Hematopoietic multipotent progenitor cell treated with erythropoietin and hydrocortisone succinate and interleukin-3 and kit ligand, for 4 days (in vitro differentiated cells): Measurements from ENCODE around the gene PTER.

Experiments used
- DNase-seq: peaks from one replicate; pipeline ENCODE4 v3.0.0-alpha.2; 2015

Gene PTER

DNA sequence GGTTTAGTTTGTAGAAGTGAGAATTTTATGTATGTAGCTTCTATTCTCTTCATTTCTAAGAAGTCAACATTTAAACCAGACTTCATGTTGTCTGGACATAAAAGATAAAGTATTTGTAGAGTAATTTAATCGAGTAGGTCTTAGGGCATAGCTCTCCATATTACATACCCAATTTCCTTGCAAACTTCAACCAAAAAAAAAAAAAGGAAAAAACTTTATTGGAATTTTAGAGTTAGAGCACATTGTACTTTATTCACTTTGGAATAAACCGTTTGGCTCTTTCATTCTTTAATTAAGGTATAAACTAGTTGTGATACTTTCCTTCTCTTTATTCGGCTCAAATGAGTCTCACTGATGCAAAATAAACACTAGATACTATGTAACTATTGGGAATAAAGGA, 36.0 kb downstream of the PTER start:
- no peak for DNase-seq

DNA sequence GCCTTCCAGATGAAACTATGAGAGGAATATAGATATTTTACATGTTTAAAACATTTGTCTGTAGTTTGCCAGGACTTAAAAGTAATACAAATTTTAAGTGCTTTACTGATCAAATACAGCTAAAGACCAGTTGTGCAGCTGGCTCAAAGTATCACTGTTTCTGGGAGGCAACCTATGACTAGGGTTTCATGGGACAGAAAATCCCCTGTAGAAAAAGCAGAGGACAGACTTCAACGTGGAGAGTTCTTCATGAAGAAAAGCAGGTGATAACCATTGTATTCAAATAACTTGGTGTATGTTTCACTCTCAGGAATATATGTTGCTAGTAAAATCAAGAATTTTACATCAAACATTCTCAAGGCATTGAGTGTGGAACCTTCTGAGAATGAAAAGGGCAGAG, 40.9 kb downstream of the PTER start:
- DNase-seq, result no peak

DNA sequence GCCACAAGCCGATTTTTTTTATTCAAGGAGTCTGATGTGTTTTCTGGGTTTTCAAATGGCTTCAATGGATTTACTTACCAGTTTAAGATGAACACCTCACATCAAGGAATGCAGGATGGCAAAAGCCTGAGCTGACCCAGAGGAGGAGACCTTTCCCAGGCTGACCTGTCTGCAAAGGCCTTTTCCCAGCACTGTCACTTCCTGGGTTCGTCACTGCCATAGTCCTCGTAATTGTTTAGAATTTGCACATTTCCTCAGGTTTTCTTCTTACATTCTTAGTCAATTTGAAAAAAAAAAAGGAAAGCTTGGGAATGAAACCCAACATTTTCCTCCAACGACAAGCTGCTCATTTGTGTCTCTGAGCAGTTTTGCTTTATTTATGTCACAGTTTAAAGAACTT, 42.0 kb downstream of the PTER start:
- no peak for DNase-seq

DNA sequence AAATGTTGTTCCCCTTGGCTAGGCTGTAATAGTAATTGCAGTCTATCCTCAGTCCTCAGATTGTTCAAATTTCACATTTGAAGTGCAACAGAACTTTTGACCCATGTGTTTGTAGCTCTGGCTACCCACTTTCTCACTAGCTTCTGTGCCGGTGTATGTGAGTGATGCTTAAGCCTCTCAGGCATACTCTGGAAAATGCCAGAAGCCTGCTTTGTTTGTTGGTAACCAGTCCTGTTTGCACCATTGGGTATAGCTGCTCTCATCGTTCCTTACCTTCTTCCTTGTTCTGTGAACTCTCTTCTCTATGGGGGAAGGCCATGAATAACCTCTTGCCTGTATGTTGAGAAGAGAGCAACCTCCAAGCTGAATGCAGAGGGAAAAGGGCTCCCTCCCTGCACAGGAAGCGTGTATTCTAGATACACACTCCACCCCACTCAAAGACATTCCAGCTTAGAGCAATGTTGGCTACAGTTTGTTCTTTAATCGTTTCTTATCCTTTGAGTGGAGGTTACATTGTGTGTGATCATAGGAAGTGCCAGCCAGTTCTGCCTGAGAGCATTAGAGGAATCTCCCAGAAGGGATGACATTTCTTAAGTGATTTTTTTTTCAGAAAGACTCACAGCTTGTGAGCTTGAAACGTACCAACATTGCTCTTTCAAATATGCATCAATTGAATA, 44.4 kb downstream of the PTER start:
- DNase-seq, result no peak

DNA sequence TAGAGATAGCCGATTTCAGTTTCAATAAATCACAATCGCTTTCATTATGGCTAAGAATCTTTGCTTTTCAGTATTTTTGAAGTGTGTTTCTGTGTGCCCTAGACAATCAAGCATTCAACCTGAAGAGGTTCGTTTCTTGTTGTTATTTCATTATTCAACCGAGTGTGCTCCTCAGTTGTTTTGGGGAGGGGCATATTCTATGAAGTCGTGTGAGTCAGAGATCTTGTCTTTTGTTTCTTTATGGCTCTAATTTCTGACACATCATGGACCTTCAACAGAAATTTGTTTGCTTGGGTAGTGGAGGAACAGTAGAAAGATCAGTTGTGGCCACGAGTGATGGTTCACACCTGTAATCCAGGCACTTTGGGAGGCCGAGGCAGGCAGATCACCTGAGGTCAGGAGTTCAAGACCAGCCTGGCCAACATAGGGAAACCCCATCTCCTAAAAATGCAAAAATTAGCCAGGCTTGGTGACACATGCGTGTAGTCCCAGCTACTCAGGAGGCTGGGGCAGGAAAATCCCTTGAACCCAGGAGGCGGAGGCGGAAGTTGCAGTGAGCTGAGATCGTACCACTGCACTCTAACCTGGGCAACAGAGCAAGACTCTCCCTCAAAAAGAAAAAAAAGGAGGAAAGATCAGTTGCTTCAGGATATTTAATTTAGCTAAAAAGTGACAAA, 46.6 kb downstream of the PTER start:
- DNase-seq, result no peak

DNA sequence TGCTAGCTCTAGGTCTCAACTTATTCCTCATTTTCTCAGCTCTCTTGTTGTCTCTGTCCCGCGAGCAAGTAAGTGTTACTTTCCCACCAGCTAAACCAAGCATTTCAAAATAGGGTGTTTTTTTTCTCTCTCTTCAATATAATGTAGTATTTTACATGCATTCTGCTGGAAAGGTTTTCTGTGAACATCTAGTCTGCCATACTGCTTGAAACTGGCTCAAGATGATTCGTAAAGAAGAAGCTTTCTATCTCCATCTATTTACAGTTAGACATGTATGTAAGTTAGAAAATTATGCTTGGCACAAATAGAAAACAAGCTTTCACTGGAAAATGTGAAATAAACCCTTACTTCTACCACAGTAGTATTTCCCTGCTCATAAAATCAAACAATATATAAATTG, 53.7 kb downstream of the PTER start:
- DNase-seq, result no peak

DNA sequence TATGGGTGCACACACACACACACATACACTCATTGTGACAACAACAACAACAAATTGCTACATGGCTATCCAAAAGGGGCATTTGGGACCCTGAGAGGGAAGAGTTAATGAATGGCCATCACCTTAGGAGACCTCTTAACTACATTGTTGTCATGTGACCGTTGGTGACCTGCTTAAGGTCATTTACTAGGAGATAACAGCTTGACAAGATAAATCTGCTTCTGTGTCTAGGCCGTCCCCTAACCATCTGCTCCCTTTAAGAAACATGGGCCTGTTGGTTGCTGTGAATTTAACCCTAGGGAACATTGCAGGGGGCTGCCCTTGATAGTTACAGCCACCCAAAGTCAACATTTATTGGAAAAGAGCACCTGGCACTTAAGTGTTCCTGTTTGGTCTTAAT, 55.1 kb downstream of the PTER start:
- no peak for DNase-seq

DNA sequence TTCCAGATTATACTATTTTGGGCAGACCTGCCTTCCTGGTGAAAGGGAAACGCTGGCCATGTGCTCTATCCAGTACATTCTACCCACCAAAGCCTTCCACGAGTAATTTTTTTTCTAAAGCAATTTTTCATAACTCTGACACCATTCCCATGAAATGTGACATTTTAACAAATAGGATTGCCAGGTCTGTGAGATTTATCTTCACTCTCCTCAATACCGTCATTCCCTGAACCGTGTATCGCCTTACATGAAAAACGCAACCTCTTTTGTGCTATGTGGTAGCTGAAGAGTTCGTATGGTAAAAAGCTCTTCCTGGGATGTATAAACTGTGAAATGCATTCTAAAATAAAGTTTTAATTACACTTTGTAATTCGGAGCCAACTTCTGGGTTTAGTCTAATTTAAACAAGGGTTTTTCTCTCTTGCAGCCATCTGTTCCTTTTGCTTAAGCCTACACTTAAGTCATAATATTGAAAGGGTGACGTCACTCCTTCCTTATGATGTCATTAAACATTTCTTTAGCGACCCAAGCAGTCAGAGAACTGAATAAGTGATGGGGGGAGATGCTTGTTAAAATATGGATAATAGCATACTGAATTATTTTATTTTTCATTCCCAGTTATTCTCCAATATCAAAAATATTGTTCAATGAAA, 57.2 kb downstream of the PTER start:
- no peak for DNase-seq

DNA sequence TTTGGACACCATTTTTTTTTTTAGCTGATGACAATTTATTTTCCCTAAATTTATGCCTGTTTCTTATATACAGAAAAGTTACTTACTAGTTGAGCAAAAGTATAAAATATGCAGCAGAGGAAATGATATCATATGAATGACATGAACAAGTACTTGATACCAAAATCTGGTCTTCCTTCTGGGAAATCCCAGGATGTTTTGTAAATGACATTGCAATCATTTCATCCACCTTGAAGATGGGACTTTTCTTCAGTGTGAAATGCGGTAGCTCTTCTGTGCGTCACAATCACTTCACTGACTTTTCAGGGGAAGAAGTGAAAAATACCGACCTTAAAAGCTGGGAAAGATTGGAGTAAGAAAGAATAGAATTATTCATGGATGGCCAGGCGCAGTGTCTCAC, 61.1 kb downstream of the PTER start:
- no peak for DNase-seq

DNA sequence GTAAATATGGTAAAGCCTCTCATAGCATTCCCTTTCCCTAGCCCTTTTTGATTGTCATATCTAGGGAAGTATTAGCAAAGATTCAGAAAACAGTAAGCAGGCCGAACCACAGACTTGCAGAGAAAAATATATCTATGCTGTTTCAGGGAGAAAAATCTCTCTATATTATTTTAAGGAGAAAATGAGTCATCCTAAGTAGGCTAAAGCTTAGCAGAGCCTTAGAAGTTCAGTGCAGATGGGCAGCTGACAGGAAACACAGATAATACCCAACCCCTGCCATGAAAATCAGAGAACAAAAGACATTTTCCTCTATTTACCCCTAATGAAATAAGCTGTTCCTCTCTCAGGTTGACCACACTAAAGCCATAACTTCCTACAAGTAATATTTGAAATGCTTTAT, 68.4 kb downstream of the PTER start:
- DNase-seq, result no peak

DNA sequence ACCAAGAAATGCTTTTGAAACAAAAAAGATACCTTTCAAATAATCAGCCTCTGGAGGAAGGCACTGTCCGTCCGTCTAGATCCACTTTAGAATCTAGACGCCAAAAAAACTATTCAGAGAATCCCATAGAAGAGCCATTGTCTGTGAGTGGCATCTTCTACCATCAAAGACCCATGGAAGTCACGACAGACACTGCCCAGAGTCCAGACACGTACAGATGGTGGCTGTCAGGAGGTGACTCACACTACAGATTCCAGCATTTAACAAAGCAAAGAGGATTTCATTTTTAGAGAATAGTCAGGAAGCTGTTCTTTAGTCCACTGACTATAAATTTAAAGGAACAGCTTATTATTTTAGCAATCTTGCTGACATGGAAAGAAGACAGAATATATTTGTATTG, 73.2 kb downstream of the PTER start:
- DNase-seq, result no peak

DNA sequence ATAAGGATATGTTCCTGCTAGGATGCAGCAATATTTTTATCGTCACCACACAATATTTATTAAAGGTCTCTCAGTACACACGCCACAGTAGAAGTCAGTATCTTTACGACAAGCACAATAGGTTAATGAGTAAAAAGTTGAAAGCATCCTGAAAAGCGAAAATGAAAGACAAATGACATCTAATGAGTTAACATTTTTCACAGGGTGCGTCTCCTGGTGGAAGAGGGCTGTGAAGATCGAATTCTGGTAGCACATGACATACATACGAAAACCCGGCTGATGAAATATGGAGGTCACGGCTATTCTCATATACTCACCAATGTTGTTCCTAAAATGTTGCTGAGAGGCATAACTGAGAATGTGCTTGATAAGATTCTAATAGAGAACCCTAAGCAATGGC, 74.0 kb downstream of the PTER start:
- no peak for DNase-seq

DNA sequence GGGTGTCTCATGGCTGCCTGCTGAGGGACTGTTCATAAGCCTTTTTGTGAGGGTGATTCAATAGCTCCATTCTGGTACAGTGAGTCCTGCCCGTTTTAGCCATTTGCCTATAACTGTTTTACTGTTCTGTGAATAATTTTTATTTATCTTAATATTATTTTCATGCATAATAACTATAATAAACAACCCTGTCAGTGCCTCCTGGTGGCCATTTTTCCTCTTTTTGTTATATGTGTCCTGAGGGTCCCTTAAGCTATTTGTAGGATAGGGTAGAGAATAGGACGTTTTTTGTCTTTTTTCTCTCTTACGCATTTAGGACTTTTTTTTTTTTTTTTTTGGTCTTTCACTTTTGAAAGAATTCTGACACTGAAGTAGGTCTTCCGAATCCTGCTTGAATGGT, 82.0 kb downstream of the PTER start:
- peak; percentile 61 for DNase-seq

DNA sequence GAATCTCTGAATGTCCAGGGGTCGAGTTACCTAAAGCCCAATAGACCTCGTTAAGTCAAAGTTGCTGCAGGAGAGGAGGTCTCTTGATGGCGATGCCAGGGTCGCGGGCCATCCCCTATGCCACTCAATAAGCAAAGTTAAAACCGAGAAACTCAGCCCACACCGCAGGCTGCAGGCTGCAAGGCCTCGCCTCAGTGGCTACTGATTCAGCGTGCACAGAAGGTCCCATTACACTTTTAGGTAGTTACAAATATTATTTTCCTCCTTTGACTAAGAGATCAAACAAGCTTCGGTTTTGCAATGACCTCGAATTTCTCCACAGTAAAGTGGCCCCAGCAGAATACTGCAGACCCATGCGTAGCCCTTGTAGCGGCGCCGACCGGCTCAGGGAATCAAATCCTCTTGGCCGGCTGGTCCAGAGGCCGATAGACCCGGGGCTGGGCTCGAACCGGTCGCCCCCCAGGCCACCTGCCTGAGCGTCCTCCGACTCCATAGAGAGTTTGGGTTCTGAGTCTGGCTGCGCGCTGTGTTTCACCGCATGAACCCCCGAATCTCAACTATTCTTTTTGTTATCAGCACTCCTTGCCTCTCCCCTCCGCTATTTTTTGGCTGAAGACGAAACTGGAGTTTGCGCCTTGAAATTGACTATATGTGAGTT, 82.6 kb downstream of the PTER start:
- DNase-seq, result no peak

DNA sequence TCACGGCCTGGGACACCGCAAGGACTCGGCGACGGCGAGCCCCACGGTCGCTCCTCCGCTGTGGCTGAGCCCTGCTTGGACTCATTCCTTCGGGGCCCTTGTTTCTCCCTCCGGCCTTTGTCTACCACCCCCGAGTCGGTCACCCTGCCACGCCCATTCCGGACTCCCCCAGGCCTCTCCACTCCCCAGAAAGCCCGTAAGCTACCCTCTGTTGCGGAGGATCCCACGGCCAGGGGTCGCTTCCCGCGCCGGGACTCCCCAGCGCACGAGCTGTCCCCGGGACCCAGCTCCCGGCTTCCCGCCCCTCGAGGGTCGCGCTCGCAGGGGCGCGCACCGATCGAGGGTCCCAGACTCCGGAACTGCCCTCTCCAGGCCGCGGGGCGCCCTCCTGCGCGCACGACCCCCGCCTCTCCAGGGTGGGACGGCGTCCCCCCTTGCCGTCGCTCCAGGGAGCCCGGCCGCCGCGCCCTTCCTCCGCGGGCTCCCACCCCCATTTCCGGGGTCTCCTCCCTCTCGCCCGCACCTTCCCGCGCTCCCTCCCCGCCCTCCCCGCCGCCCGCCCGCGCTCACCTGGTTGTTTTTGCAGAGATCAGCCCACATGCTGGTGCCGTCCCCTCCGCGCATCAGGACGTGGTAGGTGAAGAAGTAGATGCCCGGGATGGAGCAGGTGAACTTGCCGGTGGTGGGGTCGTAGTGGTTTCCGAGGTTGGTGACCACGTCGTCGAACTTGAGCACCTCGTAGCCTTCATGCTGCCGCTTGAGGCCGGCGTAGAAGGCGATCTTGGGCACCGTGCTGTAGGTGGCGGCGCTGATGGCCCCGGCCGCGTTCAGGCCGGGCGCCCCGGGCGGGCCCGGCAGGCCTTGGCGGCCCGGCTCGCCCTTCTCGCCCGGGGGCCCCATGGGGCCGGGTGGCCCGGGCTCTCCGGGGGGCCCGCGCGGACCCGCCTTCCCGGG, 83.4 kb downstream of the PTER start:
- peak; percentile 32 for DNase-seq

DNA sequence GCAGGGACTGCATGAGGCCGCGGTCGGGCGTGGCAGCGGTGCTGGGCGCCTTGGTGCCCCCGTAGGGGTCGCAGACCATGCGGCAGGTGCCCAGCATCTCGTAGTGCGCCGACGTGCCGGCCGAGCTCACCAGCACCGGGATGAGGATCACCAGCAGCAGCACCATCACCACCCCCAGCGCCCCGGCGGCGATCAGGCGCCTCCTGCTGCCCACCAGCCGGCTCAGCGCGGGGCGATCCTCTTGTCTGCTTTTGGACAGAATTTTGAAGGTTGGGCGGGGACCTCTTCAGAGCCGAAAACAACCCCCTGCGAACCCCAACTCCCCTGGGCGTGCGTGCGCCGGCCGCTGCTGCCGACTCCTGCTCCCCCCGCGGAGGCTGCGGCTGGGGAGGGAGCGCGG, 84.1 kb downstream of the PTER start:
- peak; percentile 74 for DNase-seq

DNA sequence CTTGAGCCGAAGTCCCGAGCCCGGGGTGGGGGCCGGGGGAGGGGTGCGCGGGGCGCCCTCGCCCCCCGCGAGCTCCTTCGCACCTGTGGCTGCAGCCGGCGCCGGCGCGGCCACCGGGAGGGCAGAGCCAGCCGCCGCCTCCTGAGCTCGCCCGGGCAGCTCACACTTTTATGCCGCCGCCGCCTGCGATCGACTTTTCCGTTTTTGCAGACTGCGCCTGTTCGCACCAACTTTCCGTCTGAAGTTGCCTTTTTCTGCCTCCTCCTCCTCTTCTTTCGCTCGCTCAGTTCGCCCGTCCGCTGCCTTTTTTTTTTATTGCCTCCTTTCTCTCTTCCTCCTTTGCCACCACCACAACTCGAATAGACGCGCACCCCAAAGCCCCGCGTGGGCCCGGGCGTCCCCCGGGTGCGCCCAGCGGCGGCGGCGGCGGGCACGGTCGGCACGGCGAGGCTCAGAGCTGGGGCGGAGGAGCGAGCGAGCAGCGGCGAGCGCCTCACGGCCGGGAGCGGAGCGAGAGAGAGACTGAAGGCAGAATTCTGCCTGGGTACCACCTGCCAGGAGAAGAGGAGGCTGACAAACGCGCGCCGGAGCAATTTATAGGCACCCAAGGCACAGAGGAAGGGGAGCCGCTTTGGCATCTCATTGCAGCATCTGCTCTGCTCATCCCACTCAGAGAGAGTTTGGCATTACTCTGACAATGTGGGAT, 84.7 kb downstream of the PTER start, which contains the start of gene C1QL3:
C1QL3 (minus strand) TSS at position 569 of the 706 bp plus-strand sequence. CDS start 814 bp downstream, outside the sequence.
- peak; percentile 72 for DNase-seq

DNA sequence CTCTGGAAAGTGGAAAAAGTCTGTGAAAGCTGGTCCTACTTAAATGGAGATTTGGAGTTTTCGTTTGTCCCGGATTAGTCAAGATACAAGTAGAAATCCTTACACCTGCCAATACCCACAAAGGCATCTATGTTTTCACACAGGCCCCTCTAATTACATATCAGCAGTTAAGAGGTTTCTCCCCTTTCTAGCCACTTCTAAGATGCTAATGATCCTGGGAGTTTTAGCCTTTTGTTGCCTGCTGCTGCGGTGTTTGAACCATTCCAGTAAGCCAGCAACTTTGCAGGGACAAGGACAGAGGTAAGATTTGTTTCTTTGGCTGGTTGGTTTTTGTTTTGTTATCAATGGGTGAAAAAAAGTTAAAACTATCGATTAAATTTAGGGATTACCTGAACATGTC, 90.6 kb downstream of the PTER start:
- no peak for DNase-seq

DNA sequence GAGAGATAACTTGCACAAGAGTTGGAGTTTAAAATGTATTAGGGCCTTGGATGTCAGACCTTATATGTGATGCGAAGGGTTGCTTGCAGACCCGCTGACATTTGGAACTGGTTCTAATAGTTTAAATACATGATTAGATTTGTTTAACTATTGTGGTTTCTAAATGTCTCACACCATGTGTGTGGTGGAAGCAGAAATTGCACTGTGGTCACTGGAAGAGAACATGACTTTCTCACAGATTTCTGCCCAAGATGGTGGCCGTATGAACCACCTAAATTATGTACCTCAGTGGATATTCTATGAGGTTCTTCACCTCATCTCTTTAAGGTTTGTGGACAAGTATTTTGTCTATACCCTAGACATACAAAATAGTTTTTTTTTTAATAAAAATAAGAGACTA, 93.0 kb downstream of the PTER start:
- no peak for DNase-seq

DNA sequence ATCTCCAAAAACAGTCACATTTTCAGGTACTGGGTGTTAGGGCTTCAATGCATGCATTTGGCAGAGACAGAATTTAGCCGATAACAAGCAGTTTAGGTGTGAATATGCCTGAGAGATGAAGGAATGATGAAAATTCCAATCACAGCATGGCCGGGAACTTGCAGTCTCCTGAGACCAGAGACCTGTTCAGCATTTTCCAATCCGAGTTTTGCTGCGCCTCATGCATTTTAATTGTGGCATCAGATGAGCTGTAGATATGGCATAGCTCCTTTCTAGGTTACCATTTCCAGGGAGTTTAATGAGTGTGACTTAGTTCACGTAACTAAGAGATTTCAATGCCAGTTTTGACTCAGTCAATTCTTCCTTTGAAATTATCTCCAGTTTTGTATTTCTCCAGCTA, 99.3 kb downstream of the PTER start:
- DNase-seq, result no peak

DNA sequence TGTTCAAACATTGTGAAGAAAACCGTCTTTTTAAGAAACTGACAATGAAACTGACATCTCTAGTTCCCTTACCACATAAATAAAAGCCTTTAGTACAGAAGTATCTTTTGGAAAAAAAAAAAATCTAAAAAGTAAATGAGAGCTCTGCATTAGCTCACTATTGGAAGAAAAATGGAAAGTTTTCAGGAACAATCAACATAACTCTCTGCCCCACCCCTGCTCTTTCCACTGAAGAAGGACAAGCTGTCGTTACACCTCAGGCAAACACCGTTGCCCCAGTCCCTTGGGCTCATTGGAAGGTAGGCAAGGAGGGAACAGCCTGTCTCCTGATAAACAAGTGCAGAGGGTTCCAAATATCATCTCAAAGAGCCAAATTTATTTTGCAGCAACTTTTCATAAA, 107.3 kb downstream of the PTER start:
- DNase-seq, result no peak

DNA sequence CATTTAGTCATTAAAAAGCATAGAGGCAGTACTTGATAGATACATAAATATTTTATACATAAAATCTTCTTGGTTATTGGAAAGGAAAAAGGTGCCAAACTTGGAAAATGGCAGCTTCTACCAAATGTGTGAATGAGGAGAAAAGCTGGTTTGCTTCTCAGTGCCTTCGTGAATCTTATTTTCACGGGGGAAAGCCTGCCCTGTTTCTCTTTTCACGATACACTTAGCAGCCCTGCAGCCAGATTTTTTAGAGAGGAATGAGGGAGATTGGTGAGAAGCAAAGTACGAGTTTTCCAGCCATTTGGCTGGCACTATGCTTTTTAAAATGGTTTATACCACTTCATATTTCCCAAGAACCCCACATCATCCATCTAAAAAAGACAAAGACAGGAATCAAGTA, 107.8 kb downstream of the PTER start:
- DNase-seq, result no peak
